ENCODE data around the gene MAGOH. TPM values are rescaled to one million over a fixed set of nuclear protein-coding genes. Genes with fewer than 3 reads are reported as not detected.
A peak's percentile ranks its signal among the peaks of the same experiment; 100 is the strongest.
"Not testable (repeated sequence)": the region's sequence is repeated elsewhere in the genome, so short reads cannot be mapped to it uniquely, and the experiment has no call there.

The MAGOH gene
- total RNA-seq, 2 donors from 2014 or later, result 28.8 to 33.5 TPM

- intact Hi-C loops (cut with DNase I, micrococcal nuclease), result loop anchor here in 1 of 2 donors (10.0 kb wide), 1 partner anchor 493 kb away; no protein-coding TSS in a partner anchor
- ATAC-seq (peak; percentile 13), DNase-seq (no peak)
Observed at GRCh38 chr1:53197291-53198200, 40.8 kb downstream of the MAGOH start.

- intact Hi-C loops (cut with DNase I, micrococcal nuclease), result loop anchor here in 1 of 2 donors (10.0 kb wide), 1 partner anchor 492 kb away; no protein-coding TSS in a partner anchor
- peak; percentile 97 for ATAC-seq
Observed at GRCh38 chr1:53196485-53197290, 41.6 kb downstream of the MAGOH start, which contains the start of gene CPT2. Gene CPT2, plus strand, starts transcription at chr1:53196824. Its CDS starts 120 bp downstream, at chr1:53196944.

GRCh38 chr1:53196017-53196484 is 42.3 kb downstream of the MAGOH start:
- intact Hi-C loops (cut with DNase I, micrococcal nuclease), result loop anchor here in 1 of 2 donors (10.0 kb wide), 1 partner anchor 491 kb away; no protein-coding TSS in a partner anchor
- DNase-seq (no peak), ATAC-seq (peak; percentile 44)

More at GRCh38 chr1:53196485-53197290, 41.6 kb downstream of the MAGOH start, which contains the start of gene CPT2:
- DNase-seq, result peak; percentile 95 to 96

- no peak for ATAC-seq
- intact Hi-C loops (cut with DNase I, micrococcal nuclease), result loop anchor here in 1 of 2 donors (10.0 kb wide), 1 partner anchor 491 kb away; no protein-coding TSS in a partner anchor
- no peak for DNase-seq
Observed at GRCh38 chr1:53195246-53196016, 42.9 kb downstream of the MAGOH start.

- no peak for ATAC-seq
Observed at GRCh38 chr1:53190210-53190611, 48.1 kb downstream of the MAGOH start.

GRCh38 chr1:53189061-53189460 is 49.3 kb downstream of the MAGOH start:
- no peak for DNase-seq
- intact Hi-C loops (cut with DNase I, micrococcal nuclease), result loop anchor here in 1 of 2 donors (10.0 kb wide), 2 partner anchors 174 to 254 kb away; no protein-coding TSS in a partner anchor
- no peak for ATAC-seq

More at GRCh38 chr1:53190210-53190611, 48.1 kb downstream of the MAGOH start:
- no peak for DNase-seq
- intact Hi-C loops (cut with DNase I, micrococcal nuclease), result loop anchor here in 1 of 2 donors (10.0 kb wide), 1 partner anchor 485 kb away; no protein-coding TSS in a partner anchor

GRCh38 chr1:53188099-53188498 is 50.2 kb downstream of the MAGOH start:
- no peak for ATAC-seq
- no peak for DNase-seq
- intact Hi-C loops (cut with DNase I, micrococcal nuclease), result loop anchor here in 1 of 2 donors (10.0 kb wide), 2 partner anchors 173 to 253 kb away; no protein-coding TSS in a partner anchor

- DNase-seq, result no peak
- intact Hi-C loops (cut with DNase I, micrococcal nuclease), result loop anchor here in 1 of 2 donors (10.0 kb wide), 2 partner anchors 173 to 253 kb away; no protein-coding TSS in a partner anchor
- ATAC-seq, result no peak
Observed at GRCh38 chr1:53187401-53187800, 50.9 kb downstream of the MAGOH start.

- peak; percentile 63 to 69 for DNase-seq
- intact Hi-C loops (cut with DNase I, micrococcal nuclease), result loop anchor here in 1 of 2 donors (10.0 kb wide), 2 partner anchors 172 to 252 kb away; no protein-coding TSS in a partner anchor
- ATAC-seq, result peak; percentile 63
Observed at GRCh38 chr1:53186533-53186932, 51.8 kb downstream of the MAGOH start.

- ATAC-seq, DNase-seq: not testable (repeated sequence)
- intact Hi-C loops (cut with DNase I, micrococcal nuclease), result loop anchor here in 1 of 2 donors (10.0 kb wide), 2 partner anchors 171 to 251 kb away; no protein-coding TSS in a partner anchor
Observed at GRCh38 chr1:53185955-53186297, 52.4 kb downstream of the MAGOH start.

- DNase-seq (peak; percentile 79 to 89), ATAC-seq (peak; percentile 90)
- intact Hi-C loops (cut with DNase I, micrococcal nuclease), result loop anchor here in 1 of 2 donors (10.0 kb wide), 2 partner anchors 169 to 249 kb away; no protein-coding TSS in a partner anchor
Observed at GRCh38 chr1:53183095-53183990, 55.0 kb downstream of the MAGOH start.

GRCh38 chr1:53182716-53183094 is 55.6 kb downstream of the MAGOH start:
- ATAC-seq (peak; percentile 20), DNase-seq (no peak)
- intact Hi-C loops (cut with DNase I, micrococcal nuclease), result loop anchor here in 1 of 2 donors (10.0 kb wide), 2 partner anchors 168 to 248 kb away; no protein-coding TSS in a partner anchor

- intact Hi-C loops (cut with DNase I, micrococcal nuclease), result loop anchor here in 1 of 2 donors (10.0 kb wide), 2 partner anchors 167 to 247 kb away; no protein-coding TSS in a partner anchor
- DNase-seq (peak; percentile 81 to 94), ATAC-seq (peak; percentile 43)
Observed at GRCh38 chr1:53182111-53182593, 56.2 kb downstream of the MAGOH start.

GRCh38 chr1:53180951-53181350 is 57.4 kb downstream of the MAGOH start:
- ATAC-seq (no peak), DNase-seq (no peak)
- intact Hi-C loops (cut with DNase I, micrococcal nuclease), result loop anchor here in 1 of 2 donors (10.0 kb wide), 2 partner anchors 166 to 246 kb away; no protein-coding TSS in a partner anchor

- intact Hi-C loops (cut with DNase I, micrococcal nuclease), result loop anchor here in 1 of 2 donors (10.0 kb wide), 2 partner anchors 165 to 245 kb away; no protein-coding TSS in a partner anchor
- ATAC-seq (no peak), DNase-seq (no peak)
Observed at GRCh38 chr1:53180226-53180625, 58.1 kb downstream of the MAGOH start.
